Loucy (cell line): ENCODE results near the gene RNF8.

ENCODE experiments used
- H2AFZ ChIP-seq: fragments of 200-600 bp; sonication (generic); 2 replicates; pipeline ENCODE4 v1.6.0; 2016; ENCODE audit warnings: antibody characterized with exemption, mild to moderate bottlenecking, low read length, moderate library complexity
- H3F3A ChIP-seq: fragments of 200-600 bp; 2 replicates; pipeline ENCODE4 v1.6.0; 2016; ENCODE audit warnings: antibody characterized with exemption, low read depth, mild to moderate bottlenecking
- H3K27me3 ChIP-seq: fragments of 200-600 bp; sonication (generic); 2 replicates; pipeline ENCODE4 v1.6.1; 2014; ENCODE audit warnings: low read length, mild to moderate bottlenecking; ENCODE audit not compliant: insufficient read depth, poor library complexity, severe bottlenecking
- H3K36me3 ChIP-seq: fragments of 200-600 bp; sonication (generic); 2 replicates; pipeline ENCODE4 v1.6.1; 2016; ENCODE audit warnings: low read length; ENCODE audit not compliant: insufficient read depth
- H3K4me1 ChIP-seq: fragments of 200-600 bp; sonication (generic); 2 replicates; pipeline ENCODE4 v1.5.1; 2014; ENCODE audit warnings: low read length, mild to moderate bottlenecking; ENCODE audit not compliant: insufficient read depth, poor library complexity, severe bottlenecking
- H3K4me2 ChIP-seq: fragments of 200-600 bp; sonication (generic); 2 replicates; pipeline ENCODE4 v1.6.0; 2014; ENCODE audit warnings: antibody characterized with exemption, low read length, low read depth, mild to moderate bottlenecking; ENCODE audit not compliant: poor library complexity, severe bottlenecking
- H3K4me3 ChIP-seq: fragments of 200-600 bp; sonication (generic); 2 replicates; pipeline ENCODE4 v1.5.1; 2014; ENCODE audit warnings: low read length, mild to moderate bottlenecking, mixed read lengths; ENCODE audit not compliant: poor library complexity, severe bottlenecking
- H3K79me2 ChIP-seq: fragments of 200-600 bp; sonication (generic); 2 replicates; pipeline ENCODE4 v1.6.1; 2014; ENCODE audit warnings: low read length; ENCODE audit not compliant: insufficient read depth
- H3K9ac ChIP-seq: fragments of 200-600 bp; sonication (generic); 2 replicates; pipeline ENCODE4 v1.6.0; 2014; ENCODE audit warnings: mild to moderate bottlenecking, low read depth, low read length, moderate library complexity; ENCODE audit not compliant: poor library complexity, severe bottlenecking
- H3K9me2 ChIP-seq: fragments of 200-600 bp; sonication (generic); replicated peaks from 2 replicates; pipeline ENCODE4 v1.6.1; 2016; ENCODE audit warnings: low read depth, low read length, mixed read lengths
- H3K9me3 ChIP-seq: fragments of 200-600 bp; sonication (generic); 2 replicates; pipeline ENCODE4 v1.6.1; 2014; ENCODE audit warnings: mild to moderate bottlenecking, antibody characterized with exemption, low read length, low read depth; ENCODE audit not compliant: insufficient read depth
- H4K20me1 ChIP-seq: fragments of 200-600 bp; sonication (generic); 2 replicates; pipeline ENCODE4 v1.6.0; 2014; ENCODE audit warnings: antibody characterized with exemption, low read length, mild to moderate bottlenecking; ENCODE audit not compliant: insufficient read depth, poor library complexity, severe bottlenecking
- EZH2phosphoT487 ChIP-seq: fragments of 200-600 bp; IDR thresholded peaks from 2 replicates; pipeline ENCODE4 v1.6.1; 2018; ENCODE audit warnings: antibody characterized with exemption, mild to moderate bottlenecking, moderate library complexity, borderline replicate concordance
- TF ChIP-seq, protein P1 (sequence below): fragments of 200-600 bp; sonication (generic); conservative IDR thresholded peaks from 2 replicates; pipeline ENCODE4 v1.5.1; 2014; ENCODE audit warnings: mild to moderate bottlenecking, antibody characterized with exemption, low read length

RNF8 gene

DNA sequence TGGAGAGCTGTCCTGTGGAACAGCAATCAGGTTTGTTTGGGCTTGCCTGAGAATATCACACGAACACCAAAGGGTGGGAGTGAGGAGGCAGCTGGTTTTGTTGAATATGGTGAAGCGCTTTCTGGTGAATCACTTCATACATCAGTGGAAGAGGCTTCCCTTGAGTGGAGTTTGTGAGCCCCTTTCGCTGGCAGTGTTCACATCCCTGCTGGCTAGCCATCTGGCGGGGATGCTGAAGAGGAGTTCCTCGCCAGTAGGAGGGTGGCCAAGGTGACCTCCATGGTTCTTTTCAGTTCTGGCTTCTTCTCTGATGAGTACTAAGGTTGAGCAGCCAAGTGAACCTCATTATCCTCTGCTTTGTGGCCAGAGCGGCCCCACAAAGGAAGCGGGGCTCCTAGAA is 37.7 kb upstream of the RNF8 start:
- H2AFZ ChIP-seq: no peak overlapping the region
- no peak overlapping the region for H3K4me3 ChIP-seq
- H3K9me2 ChIP-seq: no peaks in the 10 kb centered on the region
- TF ChIP-seq EZH2phosphoT487: no peak
- TF ChIP-seq, protein P1, sequence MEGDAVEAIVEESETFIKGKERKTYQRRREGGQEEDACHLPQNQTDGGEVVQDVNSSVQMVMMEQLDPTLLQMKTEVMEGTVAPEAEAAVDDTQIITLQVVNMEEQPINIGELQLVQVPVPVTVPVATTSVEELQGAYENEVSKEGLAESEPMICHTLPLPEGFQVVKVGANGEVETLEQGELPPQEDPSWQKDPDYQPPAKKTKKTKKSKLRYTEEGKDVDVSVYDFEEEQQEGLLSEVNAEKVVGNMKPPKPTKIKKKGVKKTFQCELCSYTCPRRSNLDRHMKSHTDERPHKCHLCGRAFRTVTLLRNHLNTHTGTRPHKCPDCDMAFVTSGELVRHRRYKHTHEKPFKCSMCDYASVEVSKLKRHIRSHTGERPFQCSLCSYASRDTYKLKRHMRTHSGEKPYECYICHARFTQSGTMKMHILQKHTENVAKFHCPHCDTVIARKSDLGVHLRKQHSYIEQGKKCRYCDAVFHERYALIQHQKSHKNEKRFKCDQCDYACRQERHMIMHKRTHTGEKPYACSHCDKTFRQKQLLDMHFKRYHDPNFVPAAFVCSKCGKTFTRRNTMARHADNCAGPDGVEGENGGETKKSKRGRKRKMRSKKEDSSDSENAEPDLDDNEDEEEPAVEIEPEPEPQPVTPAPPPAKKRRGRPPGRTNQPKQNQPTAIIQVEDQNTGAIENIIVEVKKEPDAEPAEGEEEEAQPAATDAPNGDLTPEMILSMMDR: no peak
- H3K9me3 ChIP-seq: no peaks in the 10 kb centered on the region
- H3K27me3 ChIP-seq: no peaks in the 10 kb centered on the region
- H3K4me1 ChIP-seq: peaks cover 5% of the 10 kb centered on the region
- no peaks in the 10 kb centered on the region for H4K20me1 ChIP-seq
- peaks cover 81% of the 10 kb centered on the region; the same call in 1 of the 2 replicates for H3K36me3 ChIP-seq
- H3K4me2 ChIP-seq: no peak overlapping the region
- H3F3A ChIP-seq: no peaks in the 10 kb centered on the region
- no peak overlapping the region for H3K9ac ChIP-seq
- no peaks in the 10 kb centered on the region for H3K79me2 ChIP-seq

DNA sequence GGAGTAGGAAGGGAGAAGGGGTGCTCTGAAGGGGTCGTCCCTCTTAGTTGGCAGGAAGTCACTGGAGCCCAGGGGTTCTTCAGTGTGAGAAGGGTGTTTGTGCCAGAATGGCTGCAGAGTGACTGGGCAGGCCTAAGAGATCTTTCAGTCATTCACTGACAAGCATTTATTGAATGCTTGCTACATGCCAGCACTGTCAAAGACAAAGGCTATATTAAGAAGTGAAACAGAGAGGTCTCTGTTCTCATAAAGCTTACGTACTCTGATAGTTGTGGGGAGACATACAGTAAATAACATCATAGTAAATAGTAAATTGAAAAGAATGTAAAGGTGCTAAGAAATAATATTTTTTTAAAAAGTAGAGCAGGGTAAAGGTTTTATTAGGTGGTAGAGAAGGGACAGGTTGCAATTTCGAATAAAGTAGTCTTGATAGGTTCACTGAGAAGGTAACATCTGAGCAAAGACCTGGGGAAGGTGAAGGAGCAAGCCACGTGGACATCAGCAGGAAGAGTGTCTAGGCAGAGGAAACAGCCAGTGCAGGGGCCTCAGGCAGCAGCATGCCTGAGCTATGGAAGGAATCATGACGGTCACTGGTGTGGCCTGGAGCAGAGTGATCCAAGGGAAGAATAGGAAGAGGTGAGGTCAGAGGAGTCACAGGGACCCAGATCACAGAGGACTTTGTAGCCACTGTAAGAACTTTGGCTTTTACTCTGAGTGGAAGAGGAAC is 36.3 kb upstream of the RNF8 start:
- Histone ChIP-seq H3K9ac (no peak overlapping the region), H2AFZ (no peak overlapping the region)
- TF ChIP-seq, protein P1: no peak
- TF ChIP-seq EZH2phosphoT487: no peak

DNA sequence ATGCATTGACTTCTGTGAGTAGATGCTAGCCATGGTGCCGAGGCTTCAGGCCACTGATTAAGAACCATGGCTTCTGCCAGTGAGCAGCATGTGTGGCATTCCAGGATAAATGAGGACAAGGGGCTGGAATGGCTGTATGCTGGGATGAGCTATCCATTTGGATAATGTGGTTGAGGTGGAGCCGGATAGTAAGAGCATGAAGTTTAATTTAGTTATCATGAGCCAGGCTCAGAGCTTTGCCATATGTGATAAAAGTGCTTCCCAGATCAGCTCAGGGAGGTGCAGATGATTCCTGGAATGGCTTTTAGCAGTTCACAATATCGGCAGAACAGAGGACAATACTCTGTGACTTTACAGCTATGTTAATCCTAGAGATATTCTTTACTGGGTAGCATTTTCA is 34.6 kb upstream of the RNF8 start:
- Histone ChIP-seq H3K9ac (no peak overlapping the region), H3K27me3 (no peaks in the 10 kb centered on the region), H3K4me2 (no peak overlapping the region), H3K4me3 (no peak overlapping the region), H2AFZ (no peak overlapping the region), H3K9me2 (no peaks in the 10 kb centered on the region), H3F3A (no peaks in the 10 kb centered on the region), H3K9me3 (no peaks in the 10 kb centered on the region), H3K79me2 (no peaks in the 10 kb centered on the region), H4K20me1 (no peaks in the 10 kb centered on the region), H3K36me3 (peaks cover 83% of the 10 kb centered on the region; the same call in 1 of the 2 replicates), H3K4me1 (peaks cover 5% of the 10 kb centered on the region)
- no peak for TF ChIP-seq EZH2phosphoT487
- TF ChIP-seq, protein P1: no peak

More for the DNA sequence above, 36.3 kb upstream of the RNF8 start:
- Histone ChIP-seq H3K27me3 (no peaks in the 10 kb centered on the region), H3K4me3 (no peak overlapping the region), H3K9me3 (no peaks in the 10 kb centered on the region), H3F3A (no peaks in the 10 kb centered on the region), H3K36me3 (peaks cover 92% of the 10 kb centered on the region; the same call in 1 of the 2 replicates), H3K4me1 (peaks cover 5% of the 10 kb centered on the region), H4K20me1 (no peaks in the 10 kb centered on the region), H3K79me2 (no peaks in the 10 kb centered on the region), H3K9me2 (no peaks in the 10 kb centered on the region), H3K4me2 (no peak overlapping the region)
